Measurements from ENCODE around the gene ENTR1. TPM values are rescaled to one million over a fixed set of nuclear protein-coding genes. Genes with fewer than 3 reads are reported as not detected.
A peak's percentile ranks its signal among the peaks of the same experiment; 100 is the strongest.

ENTR1 gene
- polyA plus RNA-seq, 3 donors: 3.3 to 60.0 (median 9.6) TPM

DNA sequence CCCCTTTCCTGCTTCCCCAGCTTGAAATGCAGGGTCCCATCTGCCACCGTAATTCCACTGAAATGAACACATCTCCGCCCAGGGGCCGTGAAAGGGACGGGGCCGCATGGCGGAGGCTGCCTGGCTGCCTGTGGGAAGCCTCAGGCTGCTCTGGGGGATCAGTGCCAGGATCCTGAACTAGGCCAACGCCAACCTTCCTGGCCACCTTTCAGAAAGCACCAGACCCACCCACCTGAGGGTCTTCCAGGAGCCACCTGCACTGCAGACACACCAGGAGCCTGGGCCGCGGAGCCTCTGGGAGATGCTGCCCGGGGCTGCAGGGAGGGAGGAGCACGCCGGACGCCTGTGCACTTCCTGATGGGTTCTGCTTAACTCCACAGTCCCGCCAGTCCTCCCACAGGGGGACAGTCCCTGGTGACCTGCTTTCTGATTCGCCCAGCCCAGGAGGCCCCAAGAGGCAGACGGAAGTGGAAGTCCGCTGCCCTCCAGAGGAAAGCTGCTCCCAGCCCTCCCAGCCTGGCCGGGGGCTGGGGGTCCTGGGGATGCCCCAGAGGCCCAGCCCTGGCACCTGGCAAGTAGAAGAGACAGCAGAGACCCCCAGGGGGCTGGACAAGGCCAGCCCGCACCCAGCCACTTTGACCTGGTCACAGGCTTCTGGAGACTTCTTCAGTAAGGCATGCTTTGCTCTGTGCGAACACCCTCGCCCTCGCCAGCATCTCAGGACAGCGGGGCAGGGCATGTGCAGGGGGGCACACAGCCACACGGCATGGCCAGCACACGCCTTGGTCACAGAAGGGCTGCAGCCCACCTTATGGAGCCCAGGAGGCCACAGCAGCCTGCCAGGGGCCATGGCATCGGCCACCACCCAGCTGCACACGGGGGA, 36.9 kb downstream of the ENTR1 start, which contains the start of gene CARD9:
CARD9 (minus strand) TSS at position 370 of the 883 bp plus-strand sequence. CDS start 1,591 bp downstream, outside the sequence.
- Histone ChIP-seq H3K4me1 (ENCODE audit: control insufficient read depth in 1 of 2, insufficient read depth in 2 of 2, low read length in 2 of 2) (peaks cover 38 to 49% of the 10 kb centered on the region in 2 donors), H3K27me3 (ENCODE audit: control insufficient read depth in 2 of 2, insufficient read depth in 2 of 2, low read length in 2 of 2) (no peaks in the 10 kb centered on the region), H3K4me2 (replicated peaks; ENCODE audit: extremely low read depth, low read length, poor library complexity, severe bottlenecking) (peak within 1 kb of the TSS; percentile 98), H3K79me2 (ENCODE audit: insufficient read depth, low read length) (peaks cover 25% of the 10 kb centered on the region), H3K9me3 (replicated peaks in 1 of 2; ENCODE audit: control insufficient read depth in 1 of 2, insufficient read depth in 1 of 2, low read length in 2 of 2) (no peaks in the 10 kb centered on the region), H3K9ac (ENCODE audit: insufficient read depth, low read length, poor library complexity, severe bottlenecking) (peak within 1 kb of the TSS; percentile 71), H3K36me3 (replicated peaks in 1 of 2; ENCODE audit: control insufficient read depth in 1 of 2, insufficient read depth in 2 of 2, low read length in 2 of 2) (peaks cover 33 to 39% of the 10 kb centered on the region in 2 donors), H4K20me1 (ENCODE audit: insufficient read depth, low read length) (peaks cover 36% of the 10 kb centered on the region), H2AFZ (ENCODE audit: insufficient read depth, low read depth, low read length, poor library complexity, severe bottlenecking) (peak within 1 kb of the TSS; percentile 80), H3K27ac (ENCODE audit: low read depth in 1 of 2, low read length in 2 of 2) (peak within 1 kb of the TSS; percentile 45 to 75), H3K4me3 (replicated peaks in 1 of 3; ENCODE audit: low read depth in 2 of 3, low read length in 3 of 3) (peak within 1 kb of the TSS; percentile 67 to 88 (median 85))
- intact Hi-C loops (cut with micrococcal nuclease): loop anchor here in 1 of 2 donors (2.0 kb wide), 1 partner anchor 27 kb away; the partner anchor contains the start of gene SNAPC4
- Mint-ChIP-seq H3K4me3 (peak within 1 kb of the TSS; percentile 94), H3K9me3 (no peaks in the 10 kb centered on the region), H3K27ac (peak within 1 kb of the TSS; percentile 70 to 94 (median 92)), H3K36me3 (peaks cover 17 to 33% of the 10 kb centered on the region in 2 donors), H3K27me3 (ENCODE audit: low read depth in 3 of 3) (no peaks in the 10 kb centered on the region), H3K4me1 (peaks cover 27% of the 10 kb centered on the region)
- peak; percentile 77 to 86 (median 82) for DNase-seq
- 35% methylated on average over 23 of the region's 27 CpGs for WGBS (ENCODE audit: insufficient coverage)
- TF ChIP-seq, protein P1, sequence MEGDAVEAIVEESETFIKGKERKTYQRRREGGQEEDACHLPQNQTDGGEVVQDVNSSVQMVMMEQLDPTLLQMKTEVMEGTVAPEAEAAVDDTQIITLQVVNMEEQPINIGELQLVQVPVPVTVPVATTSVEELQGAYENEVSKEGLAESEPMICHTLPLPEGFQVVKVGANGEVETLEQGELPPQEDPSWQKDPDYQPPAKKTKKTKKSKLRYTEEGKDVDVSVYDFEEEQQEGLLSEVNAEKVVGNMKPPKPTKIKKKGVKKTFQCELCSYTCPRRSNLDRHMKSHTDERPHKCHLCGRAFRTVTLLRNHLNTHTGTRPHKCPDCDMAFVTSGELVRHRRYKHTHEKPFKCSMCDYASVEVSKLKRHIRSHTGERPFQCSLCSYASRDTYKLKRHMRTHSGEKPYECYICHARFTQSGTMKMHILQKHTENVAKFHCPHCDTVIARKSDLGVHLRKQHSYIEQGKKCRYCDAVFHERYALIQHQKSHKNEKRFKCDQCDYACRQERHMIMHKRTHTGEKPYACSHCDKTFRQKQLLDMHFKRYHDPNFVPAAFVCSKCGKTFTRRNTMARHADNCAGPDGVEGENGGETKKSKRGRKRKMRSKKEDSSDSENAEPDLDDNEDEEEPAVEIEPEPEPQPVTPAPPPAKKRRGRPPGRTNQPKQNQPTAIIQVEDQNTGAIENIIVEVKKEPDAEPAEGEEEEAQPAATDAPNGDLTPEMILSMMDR (IDR thresholded peaks at IDR 0.05): no peak

GRCh38 chr9:136372561-136373299, 37.7 kb downstream of the ENTR1 start:
- Mint-ChIP-seq H3K36me3 (peaks cover 23 to 41% of the 10 kb centered on the region in 2 donors), H3K27ac (peak overlapping the region; percentile 70 to 94 (median 92)), H3K4me1 (peaks cover 27% of the 10 kb centered on the region), H3K4me3 (peak overlapping the region; percentile 94), H3K27me3 (ENCODE audit: low read depth in 3 of 3) (no peaks in the 10 kb centered on the region), H3K9me3 (no peaks in the 10 kb centered on the region)
- TF ChIP-seq, protein P1 (IDR thresholded peaks at IDR 0.05): no peak
- Histone ChIP-seq H2AFZ (ENCODE audit: insufficient read depth, low read depth, low read length, poor library complexity, severe bottlenecking) (peak overlapping the region; percentile 80), H3K9ac (ENCODE audit: insufficient read depth, low read length, poor library complexity, severe bottlenecking) (peak overlapping the region; percentile 71), H3K79me2 (ENCODE audit: insufficient read depth, low read length) (peaks cover 25% of the 10 kb centered on the region), H3K27ac (ENCODE audit: low read depth in 1 of 2, low read length in 2 of 2) (peak overlapping the region; percentile 45 to 75), H3K4me2 (replicated peaks; ENCODE audit: extremely low read depth, low read length, poor library complexity, severe bottlenecking) (peak overlapping the region; percentile 98), H4K20me1 (ENCODE audit: insufficient read depth, low read length) (peaks cover 40% of the 10 kb centered on the region), H3K36me3 (replicated peaks in 1 of 2; ENCODE audit: control insufficient read depth in 1 of 2, insufficient read depth in 2 of 2, low read length in 2 of 2) (peaks cover 38 to 42% of the 10 kb centered on the region in 2 donors), H3K27me3 (ENCODE audit: control insufficient read depth in 2 of 2, insufficient read depth in 2 of 2, low read length in 2 of 2) (no peaks in the 10 kb centered on the region), H3K4me3 (replicated peaks in 1 of 3; ENCODE audit: low read depth in 2 of 3, low read length in 3 of 3) (peak overlapping the region; percentile 67 to 88 (median 85)), H3K4me1 (ENCODE audit: control insufficient read depth in 1 of 2, insufficient read depth in 2 of 2, low read length in 2 of 2) (peaks cover 38 to 45% of the 10 kb centered on the region in 2 donors), H3K9me3 (replicated peaks in 1 of 2; ENCODE audit: control insufficient read depth in 1 of 2, insufficient read depth in 1 of 2, low read length in 2 of 2) (no peaks in the 10 kb centered on the region)
- intact Hi-C loops (cut with micrococcal nuclease): loop anchor here in 1 of 2 donors (2.0 kb wide), 1 partner anchor 28 kb away; the partner anchor contains the start of gene SNAPC4
- WGBS (ENCODE audit: insufficient coverage): 2% methylated on average over 21 of the region's 21 CpGs
- DNase-seq: peak; percentile 76 to 87 (median 81)

Measured in CD14-positive monocyte (primary cell).